PC-9 (cell line): ENCODE results near the gene COL18A1. TPM values are rescaled to one million over a fixed set of nuclear protein-coding genes. Genes with fewer than 3 reads are reported as not detected.
"Not testable (repeated sequence)": the region's sequence is repeated elsewhere in the genome, so short reads cannot be mapped to it uniquely, and the experiment has no call there.

Experiments used
- BruUV-seq: library from RNA; stranded (reverse); fragments of 400-500 nt; replicated peaks from 2 replicates; lab custom pipeline; 2021; lab: Mats Ljungman, UMichigan
- CTCF ChIA-PET: fragments of 300-600 bp; sonication (Branson Sonifier 250); formaldehyde crosslinking; loops from one replicate; lab custom pipeline; 2022; ENCODE audit warnings: antibody characterized with exemption; lab: Charles Lee
- POLR2A ChIA-PET: fragments of 300-600 bp; sonication (Branson Sonifier 250); formaldehyde crosslinking; loops from one replicate; lab custom pipeline; 2022; ENCODE audit warnings: antibody characterized with exemption; ENCODE audit not compliant: unreplicated experiment; lab: Charles Lee
- DNase-seq, 2 experiments: peaks; one replicate each; pipeline versions ENCODE4 v3.0.0 to v3.0.0-alpha.2; 2015 to 2022; ENCODE audit warnings: mixed read lengths in 1 of 2
- H2AFZ ChIP-seq: fragments of 200-600 bp; sonication (generic); 2 replicates; pipeline ENCODE4 v1.8.1; 2017; ENCODE audit warnings: antibody characterized with exemption
- H3F3A ChIP-seq: fragments of 200-600 bp; sonication (generic); 2 replicates; pipeline ENCODE4 v1.8.1; 2017; ENCODE audit warnings: antibody characterized with exemption, mild to moderate bottlenecking, low read depth; ENCODE audit not compliant: insufficient read depth
- H3K27ac ChIP-seq: fragments of 200-600 bp; sonication (generic); 2 replicates; pipeline ENCODE4 v1.6.1; 2016; ENCODE audit warnings: mixed run types
- H3K27me3 ChIP-seq: fragments of 200-600 bp; sonication (generic); 2 replicates; pipeline ENCODE4 v1.6.1; 2016; ENCODE audit warnings: low read depth, mixed run types; ENCODE audit not compliant: insufficient read depth
- H3K36me3 ChIP-seq: fragments of 200-600 bp; sonication (generic); 2 replicates; pipeline ENCODE4 v1.6.1; 2016; ENCODE audit warnings: low read depth, mixed run types
- H3K4me1 ChIP-seq: fragments of 200-600 bp; sonication (generic); replicated peaks from 2 replicates; pipeline ENCODE4 v1.6.1; 2016; ENCODE audit warnings: mixed run types; ENCODE audit not compliant: insufficient read depth
- H3K4me2 ChIP-seq: fragments of 200-600 bp; sonication (generic); 2 replicates; pipeline ENCODE4 v1.6.1; 2017; ENCODE audit warnings: mixed run types
- H3K4me3 ChIP-seq: fragments of 200-600 bp; sonication (generic); 2 replicates; pipeline ENCODE4 v1.6.1; 2016; ENCODE audit warnings: mixed run types
- H3K79me2 ChIP-seq: fragments of 200-600 bp; sonication (generic); 2 replicates; pipeline ENCODE4 v1.6.1; 2017; ENCODE audit warnings: low read depth, mixed run types
- H3K9me2 ChIP-seq: fragments of 200-600 bp; sonication (generic); 2 replicates; pipeline ENCODE4 v1.8.1; 2017; ENCODE audit warnings: mild to moderate bottlenecking; ENCODE audit not compliant: insufficient read depth
- H3K9me3 ChIP-seq: fragments of 200-600 bp; sonication (generic); 2 replicates; pipeline ENCODE4 v1.8.1; 2016; ENCODE audit warnings: low read depth; ENCODE audit not compliant: insufficient read depth
- H4K20me1 ChIP-seq: fragments of 200-600 bp; sonication (generic); 2 replicates; pipeline ENCODE4 v1.8.1; 2017; ENCODE audit not compliant: insufficient read depth
- CTCF ChIP-seq: fragments of 200-600 bp; sonication (generic); conservative IDR thresholded peaks from 2 replicates; pipeline ENCODE4 v1.6.1; 2017; ENCODE audit warnings: mixed run types, antibody characterized with exemption, mild to moderate bottlenecking, moderate library complexity
- EZH2 ChIP-seq: fragments of 200-600 bp; sonication (generic); IDR thresholded peaks from 2 replicates; pipeline ENCODE4 v1.8.0; 2017; ENCODE audit warnings: antibody characterized with exemption, low read depth
- intact Hi-C: fragments of 100-400 bp; cut with micrococcal nuclease; formaldehyde crosslinking; loops from one replicate; pipeline ENCODE4 v1.10.0; 2022; ENCODE audit not compliant: unreplicated experiment
- total RNA-seq: library from RNA; stranded (reverse); gene quantifications from 2 replicates; pipeline ENCODE4 v1.2.3, GENCODE V29; 2021

The COL18A1 gene
- total RNA-seq, 1 experiment from 2014 or later = 82.4 TPM

- POLR2A ChIA-PET = no interaction called here
- Histone ChIP-seq H4K20me1 (no peaks in the 10 kb centered on the region), H3K9me3 (no peaks in the 10 kb centered on the region), H2AFZ (no peak overlapping the region), H3K4me1 (no peaks in the 10 kb centered on the region), H3F3A (no peaks in the 10 kb centered on the region), H3K9me2 (no peaks in the 10 kb centered on the region), H3K79me2 (no peaks in the 10 kb centered on the region), H3K27ac (no peak overlapping the region), H3K4me2 (no peak overlapping the region), H3K4me3 (no peak overlapping the region), H3K27me3 (no peaks in the 10 kb centered on the region), H3K36me3 (no peaks in the 10 kb centered on the region)
- CTCF ChIA-PET = no interaction called here
- TF ChIP-seq EZH2 = no peak
- TF ChIP-seq CTCF = no peak
- BruUV-seq = no TSS peak
- no peak for DNase-seq
- intact Hi-C loops = no loop called here
These were observed 31.5 kb downstream of the COL18A1 start for GRCh38 chr21:45436351-45437065.

- H3K27me3 ChIP-seq, H3K9me3 ChIP-seq, BruUV-seq, DNase-seq, CTCF ChIA-PET, H3K4me1 ChIP-seq, H3F3A ChIP-seq, intact Hi-C loops, H3K4me2 ChIP-seq, POLR2A ChIA-PET, H3K79me2 ChIP-seq, H3K9me2 ChIP-seq, H3K36me3 ChIP-seq, H2AFZ ChIP-seq, H4K20me1 ChIP-seq, H3K4me3 ChIP-seq, H3K27ac ChIP-seq: not testable (repeated sequence)
These were observed 32.9 kb downstream of the COL18A1 start for GRCh38 chr21:45437844-45438243.

GRCh38 chr21:45438391-45439145 lies 33.6 kb downstream of the COL18A1 start:
- Histone ChIP-seq H4K20me1 (no peaks in the 10 kb centered on the region), H3K79me2 (no peaks in the 10 kb centered on the region), H3K9me3 (no peaks in the 10 kb centered on the region), H3K36me3 (no peaks in the 10 kb centered on the region), H2AFZ (no peak overlapping the region), H3K4me1 (no peaks in the 10 kb centered on the region), H3K27ac (no peak overlapping the region), H3K4me2 (no peak overlapping the region), H3F3A (no peaks in the 10 kb centered on the region), H3K27me3 (no peaks in the 10 kb centered on the region), H3K9me2 (no peaks in the 10 kb centered on the region), H3K4me3 (no peak overlapping the region)
- DNase-seq = no peak
- intact Hi-C loops = loop anchor here (1.0 kb wide), 1 partner anchor 146 kb away; no protein-coding TSS in a partner anchor
- TF ChIP-seq EZH2 (no peak), CTCF (no peak)
- POLR2A ChIA-PET = no interaction called here
- CTCF ChIA-PET = no interaction called here
- BruUV-seq = no TSS peak
